Skeletal muscle cell (primary cell): ENCODE data around the gene FOXI3.
"Not testable (repeated sequence)": the region's sequence is repeated elsewhere in the genome, so short reads cannot be mapped to it uniquely, and the experiment has no call there.

ENCODE experiments used
- DNase-seq: peaks from one replicate; pipeline ENCODE4 v3.0.0-alpha.2; 2010; ENCODE audit warnings: low read depth
- H3K4me3 ChIP-seq: 2 replicates; pipeline ENCODE4 v1.5.1; 2011; ENCODE audit warnings: low read depth, mild to moderate bottlenecking, control low read depth, low read length, moderate library complexity

The FOXI3 gene

GRCh38 chr2:88443353-88443938 lies 9.0 kb downstream of the FOXI3 start:
- DNase-seq = no peak
- H3K4me3 ChIP-seq = no peak overlapping the region

DNA sequence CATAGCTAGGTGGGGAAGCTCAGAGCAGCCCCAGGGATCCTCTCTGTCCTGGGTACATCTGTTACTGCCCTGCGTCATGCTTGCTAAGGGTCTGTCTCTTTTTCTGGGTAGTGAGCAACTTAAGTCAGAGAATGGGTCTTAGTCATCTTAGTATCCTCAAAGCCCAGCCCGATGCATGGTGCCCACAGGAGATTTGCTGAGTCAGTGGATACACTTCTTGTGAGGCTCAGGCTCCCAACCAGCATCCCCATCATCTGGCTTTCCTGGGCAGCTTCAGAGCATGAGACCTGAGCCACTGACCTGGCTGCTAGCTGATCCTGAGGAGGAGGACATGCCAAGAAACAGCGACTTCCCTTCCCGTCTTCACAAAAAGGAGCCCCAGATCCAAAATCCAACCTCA lies 10.0 kb downstream of the FOXI3 start:
- H3K4me3 ChIP-seq = no peak overlapping the region
- DNase-seq = no peak

DNA sequence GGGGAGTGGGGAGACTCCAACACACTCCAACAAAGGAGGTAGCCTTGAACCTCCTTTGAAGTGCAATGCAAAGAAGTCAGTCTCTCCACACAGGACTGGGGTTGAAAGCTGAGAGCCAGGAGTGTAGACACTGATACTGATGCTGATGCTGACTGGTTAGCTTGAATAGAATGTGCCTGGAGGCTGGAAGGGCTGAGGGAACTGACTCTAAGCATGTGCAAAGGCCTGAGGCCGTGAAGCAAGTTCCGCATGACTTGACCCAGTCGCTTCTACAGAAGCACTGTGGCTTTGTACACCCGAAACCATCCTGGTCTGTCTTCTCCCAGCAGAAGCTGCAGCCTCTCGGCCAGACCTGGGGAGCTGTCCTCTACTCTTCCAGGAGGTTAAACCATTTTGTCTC lies 10.4 kb downstream of the FOXI3 start:
- no peak overlapping the region for H3K4me3 ChIP-seq
- DNase-seq = no peak

- H3K4me3 ChIP-seq = no peak overlapping the region
- DNase-seq = no peak
These were observed 15.5 kb downstream of the FOXI3 start for GRCh38 chr2:88437010-88437409.

GRCh38 chr2:88429929-88430328 lies 22.6 kb downstream of the FOXI3 start:
- H3K4me3 ChIP-seq = no peak overlapping the region
- DNase-seq = no peak

- H3K4me3 ChIP-seq = no peak overlapping the region
- no peak for DNase-seq
These were observed 28.8 kb downstream of the FOXI3 start for GRCh38 chr2:88423733-88424132.

- H3K4me3 ChIP-seq, DNase-seq: not testable (repeated sequence)
These were observed 33.4 kb downstream of the FOXI3 start for GRCh38 chr2:88419051-88419450.

DNA sequence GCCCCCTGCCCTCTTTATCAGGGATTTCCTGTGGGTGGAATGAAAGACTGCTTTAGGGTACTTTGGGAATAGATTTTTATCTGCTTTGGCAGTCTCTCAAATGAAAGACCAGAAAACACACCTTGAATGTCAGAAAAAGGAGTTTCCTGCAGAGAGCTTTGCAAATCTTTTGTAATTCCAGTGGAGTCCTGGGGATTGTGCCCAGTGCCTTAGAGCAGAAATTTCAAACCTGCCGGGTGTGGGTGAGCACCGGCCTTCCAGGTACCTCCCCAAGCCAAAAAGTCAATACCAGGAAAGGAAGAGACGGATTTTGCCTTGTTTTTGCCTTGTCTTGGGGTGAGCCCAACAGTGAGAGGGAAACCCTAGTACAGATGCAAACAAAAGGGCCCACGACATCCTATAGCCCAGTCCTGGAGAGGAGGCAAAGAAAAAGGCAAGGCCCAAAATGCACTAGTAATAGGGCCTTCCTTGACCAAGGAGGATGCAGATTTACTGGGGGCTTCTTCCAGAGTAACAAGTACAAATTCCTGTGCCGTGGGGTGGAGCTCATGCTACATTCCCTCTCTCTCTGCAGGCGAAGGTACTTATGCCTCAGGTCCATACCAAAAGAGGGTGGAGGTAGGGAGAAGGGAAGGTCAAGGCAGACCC lies 36.4 kb downstream of the FOXI3 start:
- no peak overlapping the region for H3K4me3 ChIP-seq
- DNase-seq = no peak

DNA sequence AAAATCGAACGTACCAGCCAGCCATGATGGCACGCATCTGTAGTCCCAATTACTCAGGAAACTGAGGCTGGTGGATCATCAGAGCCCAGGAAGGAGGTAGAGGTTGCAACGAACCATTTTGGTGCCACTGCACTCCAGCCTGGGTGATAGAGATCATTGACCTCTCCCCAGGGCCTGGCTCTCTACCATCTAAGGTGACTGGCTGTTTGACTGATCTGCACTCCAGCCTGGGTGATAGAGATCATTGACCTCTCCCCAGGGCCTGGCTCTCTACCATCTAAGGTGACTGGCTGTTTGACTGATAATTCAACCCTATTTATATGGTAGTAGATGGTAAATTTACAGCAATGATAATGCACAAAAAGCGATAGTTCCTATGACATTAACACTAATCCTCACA lies 43.6 kb downstream of the FOXI3 start:
- H3K4me3 ChIP-seq, DNase-seq: not testable (repeated sequence)

GRCh38 chr2:88400037-88400767 lies 52.3 kb downstream of the FOXI3 start:
- H3K4me3 ChIP-seq = no peak overlapping the region
- no peak for DNase-seq

- DNase-seq = no peak
- H3K4me3 ChIP-seq = no peak overlapping the region
These were observed 54.3 kb downstream of the FOXI3 start for GRCh38 chr2:88398180-88398579.
